D721Med (cell line): Measurements from ENCODE around the gene CDA.

Source experiments
- DNase-seq: peaks from one replicate; pipeline ENCODE4 v3.0.0; 2011; ENCODE audit warnings: low spot score; ENCODE audit not compliant: insufficient read length
- FAIRE-seq: peaks from 2 replicates; lab custom pipeline; 2011; peaks lifted over from hg19 to GRCh38; lab: Jason Lieb, UNC
- CTCF ChIP-seq: IDR thresholded peaks from 2 replicates; pipeline ENCODE4 v1.5.1; 2012; ENCODE audit warnings: mild to moderate bottlenecking, control low read depth; ENCODE audit not compliant: insufficient read depth; ENCODE audit errors: missing control alignments

CDA gene

GRCh38 chr1:20615946-20616846 is 27.3 kb downstream of the CDA start:
- DNase-seq: no peak
- no peak for TF ChIP-seq CTCF
- FAIRE-seq: no peak

GRCh38 chr1:20616847-20617487 is 28.1 kb downstream of the CDA start:
- FAIRE-seq: no peak
- TF ChIP-seq CTCF: no peak
- DNase-seq: no peak

- TF ChIP-seq CTCF: no peak
- DNase-seq (no peak), FAIRE-seq (no peak)
Observed at GRCh38 chr1:20618550-20618949, 29.7 kb downstream of the CDA start.

- no peak for TF ChIP-seq CTCF
- FAIRE-seq (no peak), DNase-seq (no peak)
Observed at GRCh38 chr1:20619999-20620398, 31.1 kb downstream of the CDA start.

- no peak for DNase-seq
- FAIRE-seq: no peak
- no peak for TF ChIP-seq CTCF
Observed at GRCh38 chr1:20621012-20621411, 32.1 kb downstream of the CDA start.

GRCh38 chr1:20624709-20625108 is 35.8 kb downstream of the CDA start:
- TF ChIP-seq CTCF: no peak
- FAIRE-seq: no peak
- no peak for DNase-seq
